CD14-positive monocyte (primary cell): Measurements from ENCODE around the gene HCFC2. TPM values are rescaled to one million over a fixed set of nuclear protein-coding genes. Genes with fewer than 3 reads are reported as not detected.
A peak's percentile ranks its signal among the peaks of the same experiment; 100 is the strongest.

Source experiments
- DNase-seq, 3 donors: peaks; one replicate each; pipeline ENCODE4 v3.0.0-alpha.2; 2011 to 2022
- H2AFZ ChIP-seq: 2 replicates; pipeline ENCODE4 v1.6.0; 2012; ENCODE audit warnings: mild to moderate bottlenecking, low read depth, low read length, inconsistent platforms; ENCODE audit not compliant: insufficient read depth, poor library complexity, severe bottlenecking
- H3K27ac ChIP-seq, 2 donors: 1 replicate in 1 of 2; 2 replicates in 1 of 2; pipeline ENCODE4 v1.5.1; 2012 to 2013; ENCODE audit warnings: low read length in 2 of 2, control low read depth in 1 of 2, inconsistent platforms in 1 of 2, low read depth in 1 of 2, mild to moderate bottlenecking in 1 of 2
- H3K27me3 ChIP-seq, 2 donors: one replicate each; pipeline versions ENCODE4 v1.6.0 to v1.6.1; 2011 to 2013; ENCODE audit warnings: low read length in 2 of 2; ENCODE audit not compliant: control insufficient read depth in 2 of 2, insufficient read depth in 2 of 2
- H3K36me3 ChIP-seq, 2 donors: replicated peaks in 1 of 2; 1 replicate in 1 of 2; 2 replicates in 1 of 2; pipeline versions ENCODE4 v1.5.1 to v1.6.1; 2012 to 2013; ENCODE audit warnings: low read length in 2 of 2, control low read depth in 1 of 2, inconsistent platforms in 1 of 2, mild to moderate bottlenecking in 1 of 2; ENCODE audit not compliant: insufficient read depth in 2 of 2, control insufficient read depth in 1 of 2
- H3K4me1 ChIP-seq, 2 donors: 1 replicate in 1 of 2; 2 replicates in 1 of 2; pipeline versions ENCODE4 v1.5.1 to v1.6.1; 2012 to 2013; ENCODE audit warnings: low read length in 2 of 2, control low read depth in 1 of 2, inconsistent platforms in 1 of 2, mild to moderate bottlenecking in 1 of 2, moderate library complexity in 1 of 2; ENCODE audit not compliant: insufficient read depth in 2 of 2, control insufficient read depth in 1 of 2
- H3K4me2 ChIP-seq: replicated peaks from 2 replicates; pipeline ENCODE3; 2012; ENCODE audit warnings: low read length, moderate library complexity, mild to moderate bottlenecking; ENCODE audit not compliant: poor library complexity, severe bottlenecking; ENCODE audit errors: extremely low read depth
- H3K4me3 ChIP-seq, 3 experiments: fragments of 200-600 bp in 1 of 3; sonication (generic) in 1 of 3; replicated peaks in 1 of 3; 1 replicate in 2 of 3; 2 replicates in 1 of 3; pipeline ENCODE4 v1.5.1; 2011 to 2013; ENCODE audit warnings: low read length in 3 of 3, mild to moderate bottlenecking in 3 of 3, control low read depth in 2 of 3, low read depth in 2 of 3, inconsistent platforms in 1 of 3, moderate library complexity in 1 of 3
- H3K79me2 ChIP-seq: 2 replicates; pipeline ENCODE4 v1.6.0; 2012; ENCODE audit warnings: mild to moderate bottlenecking, control low read depth, inconsistent platforms, low read length, moderate library complexity; ENCODE audit not compliant: insufficient read depth
- H3K9ac ChIP-seq: 2 replicates; pipeline ENCODE4 v1.6.0; 2017; ENCODE audit warnings: low read length, mild to moderate bottlenecking; ENCODE audit not compliant: insufficient read depth, poor library complexity, severe bottlenecking
- H3K9me3 ChIP-seq, 2 donors: replicated peaks in 1 of 2; 1 replicate in 1 of 2; 2 replicates in 1 of 2; pipeline versions ENCODE4 v1.5.1 to v1.6.1; 2012 to 2013; ENCODE audit warnings: low read length in 2 of 2, control low read depth in 1 of 2; ENCODE audit not compliant: control insufficient read depth in 1 of 2, insufficient read depth in 1 of 2
- H4K20me1 ChIP-seq: 2 replicates; pipeline ENCODE4 v1.6.0; 2012; ENCODE audit warnings: mild to moderate bottlenecking, low read length, control low read depth, moderate library complexity; ENCODE audit not compliant: insufficient read depth
- H3K27ac Mint-ChIP-seq, 7 donors: one replicate each; pipeline ENCODE4 v1.8.0; 2020; ENCODE audit warnings: mild to moderate bottlenecking in 7 of 7, mixed read lengths in 7 of 7, moderate library complexity in 6 of 7, inconsistent platforms in 2 of 7
- H3K27me3 Mint-ChIP-seq, 3 donors: one replicate each; pipeline ENCODE4 v1.8.0; 2021 to 2022; ENCODE audit warnings: low read depth in 3 of 3, mild to moderate bottlenecking in 3 of 3, mixed read lengths in 3 of 3, moderate library complexity in 3 of 3, inconsistent platforms in 1 of 3
- H3K36me3 Mint-ChIP-seq, 2 donors: one replicate each; pipeline ENCODE4 v1.8.0; 2020; ENCODE audit warnings: mixed read lengths in 2 of 2, inconsistent platforms in 1 of 2, mild to moderate bottlenecking in 1 of 2
- H3K4me1 Mint-ChIP-seq: one replicate; pipeline ENCODE4 v1.8.0; 2020; ENCODE audit warnings: mild to moderate bottlenecking, mixed read lengths
- H3K4me3 Mint-ChIP-seq, 2 donors: one replicate each; pipeline ENCODE4 v1.8.0; 2020; ENCODE audit warnings: mild to moderate bottlenecking in 2 of 2, mixed read lengths in 2 of 2, moderate library complexity in 1 of 2
- H3K9me3 Mint-ChIP-seq, 7 donors: one replicate each; pipeline ENCODE4 v1.8.0; 2020 to 2022; ENCODE audit warnings: mixed read lengths in 7 of 7, mild to moderate bottlenecking in 6 of 7, moderate library complexity in 6 of 7, inconsistent platforms in 2 of 7
- CTCF ChIP-seq: fragments of 200-600 bp; IDR thresholded peaks from one replicate; pipeline ENCODE4 v1.8.0; 2022; ENCODE audit warnings: antibody characterized with exemption, mild to moderate bottlenecking
- WGBS: methylation state at CpG from one replicate; pipeline ENCODE4 v1.1.5; 2013; ENCODE audit warnings: missing lambda C conversion rate; ENCODE audit not compliant: insufficient coverage; 5-methylcytosine and 5-hydroxymethylcytosine counted together
- intact Hi-C, 2 donors: fragments of 100-400 bp; cut with micrococcal nuclease; formaldehyde crosslinking; loops; one replicate each; pipeline versions ENCODE4 v1.15.0 to v1.15.1; 2023
- polyA plus RNA-seq, 3 donors: library from polyadenylated mRNA; depleted of rRNA in 1 of 3; unstranded in 2 of 3; stranded (reverse) in 1 of 3; fragments of 300-500 nt in 2 of 3; fragments of >200 nt in 1 of 3; fragmentation: Illumina TruSeq in 2 of 3; gene quantifications; 1 replicate in 2 of 3; 2 replicates in 1 of 3; pipeline ENCODE4 v1.2.3, GENCODE V29; 2012 to 2021

Gene HCFC2
- polyA plus RNA-seq, 3 donors, result 3.3 to 8.7 (median 4.3) TPM

GRCh38 chr12:104137902-104138796 is 73.8 kb downstream of the HCFC2 start, which contains the start of gene NFYB:
TSS of gene NFYB (minus strand) at chr12:104138210. CDS start at chr12:104135453, 2,757 bp downstream.
- Histone ChIP-seq H3K9me3 (no peaks in the 10 kb centered on the region), H3K4me3 (peak within 1 kb of the TSS; percentile 53 to 90 (median 79)), H3K27ac (peak within 1 kb of the TSS; percentile 51 to 80), H3K4me1 (peaks cover 19 to 32% of the 10 kb centered on the region in 2 donors), H2AFZ (peak within 1 kb of the TSS; percentile 92), H4K20me1 (peaks cover 3% of the 10 kb centered on the region), H3K4me2 (peak within 1 kb of the TSS; percentile 93), H3K36me3 (peaks cover 0 to 6% of the 10 kb centered on the region in 2 donors), H3K9ac (peak within 1 kb of the TSS; percentile 78), H3K79me2 (peaks cover 28% of the 10 kb centered on the region), H3K27me3 (no peaks in the 10 kb centered on the region)
- H3K4me3 Mint-ChIP-seq, result peak within 1 kb of the TSS; percentile 84 to 95
- H3K4me1 Mint-ChIP-seq, result peaks cover 23% of the 10 kb centered on the region
- no peak for TF ChIP-seq CTCF
- WGBS, result 6% methylated on average over 84 of the region's 111 CpGs
- H3K27ac Mint-ChIP-seq, result peak within 1 kb of the TSS; percentile 21 to 88 (median 73)
- no peaks in the 10 kb centered on the region for H3K9me3 Mint-ChIP-seq
- peak; percentile 95 to 97 (median 96) for DNase-seq
- peaks cover 0 to 5% (median 0%) of the 10 kb centered on the region in 3 donors for H3K27me3 Mint-ChIP-seq
- no peaks in the 10 kb centered on the region for H3K36me3 Mint-ChIP-seq
- intact Hi-C loops, result loop anchor here (2.0 to 10.0 kb wide), 7 partner anchors 73 to 967 kb away; partner anchors contain the start of genes HCFC2 (in 2 of the 2), HSP90B1 (in 2 of the 2), EID3 (in 1 of the 2) and TDG (in 1 of the 2)

- Mint-ChIP-seq H3K36me3 (no peaks in the 10 kb centered on the region), H3K9me3 (no peaks in the 10 kb centered on the region), H3K27me3 (peaks cover 0 to 5% (median 0%) of the 10 kb centered on the region in 3 donors), H3K4me3 (peak overlapping the region; percentile 70 to 72), H3K27ac (peak overlapping the region in 3 of 7 donors; percentile 20 to 56 (median 30)), H3K4me1 (peaks cover 23% of the 10 kb centered on the region)
- Histone ChIP-seq H3K79me2 (peaks cover 25% of the 10 kb centered on the region), H3K27me3 (no peaks in the 10 kb centered on the region), H3K4me1 (peaks cover 16 to 26% of the 10 kb centered on the region in 2 donors), H3K27ac (no peak overlapping the region), H3K9ac (no peak overlapping the region), H3K4me3 (peak overlapping the region in 2 of 3 experiments; percentile 48 to 70), H2AFZ (peak overlapping the region; percentile 92), H3K4me2 (peak overlapping the region; percentile 78), H3K36me3 (peaks cover 0 to 6% of the 10 kb centered on the region in 2 donors), H3K9me3 (no peaks in the 10 kb centered on the region), H4K20me1 (peaks cover 3% of the 10 kb centered on the region)
- WGBS, result 98% methylated on average over 5 of the region's 7 CpGs
- no peak for DNase-seq
- intact Hi-C loops, result loop anchor here (5.0 to 10.0 kb wide), 6 partner anchors 74 to 966 kb away; partner anchors contain the start of genes HCFC2 (in 2 of the 2), HSP90B1 (in 2 of the 2), EID3 (in 1 of the 2) and WASHC4 (in 1 of the 2)
- no peak for TF ChIP-seq CTCF
Observed at GRCh38 chr12:104138797-104139152, 74.4 kb downstream of the HCFC2 start.
